Osteoblast (primary cell): ENCODE measurements around the gene SYCE1L. TPM values are rescaled to one million over a fixed set of nuclear protein-coding genes. Genes with fewer than 3 reads are reported as not detected.
"Not testable (repeated sequence)": the region's sequence is repeated elsewhere in the genome, so short reads cannot be mapped to it uniquely, and the experiment has no call there.

Experiments used
- DNase-seq: peaks from one replicate; pipeline ENCODE4 v3.0.0; 2011; ENCODE audit warnings: low spot score, mixed read lengths; ENCODE audit not compliant: insufficient read length; ENCODE audit errors: missing footprints
- H2AFZ ChIP-seq: 2 replicates; pipeline ENCODE4 v1.6.0; 2011; ENCODE audit warnings: mild to moderate bottlenecking, low read length
- H3K27ac ChIP-seq: 2 replicates; pipeline ENCODE4 v1.5.1; 2011; ENCODE audit warnings: mild to moderate bottlenecking, low read depth, low read length, moderate library complexity
- H3K27me3 ChIP-seq: 2 replicates; pipeline ENCODE4 v1.6.0; 2012; ENCODE audit warnings: mild to moderate bottlenecking, control low read depth, inconsistent platforms, low read length, moderate library complexity; ENCODE audit not compliant: insufficient read depth
- H3K36me3 ChIP-seq: 2 replicates; pipeline ENCODE4 v1.5.1; 2011; ENCODE audit warnings: mild to moderate bottlenecking, low read length, control low read depth, moderate library complexity; ENCODE audit not compliant: insufficient read depth
- H3K4me1 ChIP-seq: 2 replicates; pipeline ENCODE4 v1.5.1; 2011; ENCODE audit warnings: mild to moderate bottlenecking, low read length, control low read depth, moderate library complexity; ENCODE audit not compliant: insufficient read depth
- H3K4me2 ChIP-seq: 2 replicates; pipeline ENCODE4 v1.6.0; 2011; ENCODE audit warnings: mild to moderate bottlenecking, low read length; ENCODE audit not compliant: insufficient read depth
- H3K4me3 ChIP-seq: fragments of 200-600 bp; sonication (generic); 3 replicates; pipeline ENCODE4 v1.5.1; 2012; ENCODE audit warnings: mild to moderate bottlenecking, low read length, inconsistent platforms; ENCODE audit not compliant: insufficient read depth
- H3K79me2 ChIP-seq: 2 replicates; pipeline ENCODE4 v1.6.0; 2012; ENCODE audit warnings: mild to moderate bottlenecking, low read length, control low read depth, inconsistent platforms; ENCODE audit not compliant: insufficient read depth
- H3K9me3 ChIP-seq: 2 replicates; pipeline ENCODE4 v1.5.1; 2011; ENCODE audit warnings: low read depth, low read length, control low read depth
- H4K20me1 ChIP-seq: 2 replicates; pipeline ENCODE4 v1.6.0; 2012; ENCODE audit warnings: mild to moderate bottlenecking, low read length, control low read depth; ENCODE audit not compliant: insufficient read depth
- total RNA-seq: library from RNA; depleted of rRNA; stranded (reverse); fragments of >200 nt; gene quantifications from 2 replicates; pipeline ENCODE4 v1.2.3, GENCODE V29; 2012
- TF ChIP-seq, protein P1 (sequence below): IDR thresholded peaks from 2 replicates; pipeline ENCODE4 v1.5.1; 2011; ENCODE audit warnings: mild to moderate bottlenecking, low read depth, low read length, moderate library complexity; ENCODE audit errors: extremely low read depth

The SYCE1L gene
- total RNA-seq, 1 donor = not detected

DNA sequence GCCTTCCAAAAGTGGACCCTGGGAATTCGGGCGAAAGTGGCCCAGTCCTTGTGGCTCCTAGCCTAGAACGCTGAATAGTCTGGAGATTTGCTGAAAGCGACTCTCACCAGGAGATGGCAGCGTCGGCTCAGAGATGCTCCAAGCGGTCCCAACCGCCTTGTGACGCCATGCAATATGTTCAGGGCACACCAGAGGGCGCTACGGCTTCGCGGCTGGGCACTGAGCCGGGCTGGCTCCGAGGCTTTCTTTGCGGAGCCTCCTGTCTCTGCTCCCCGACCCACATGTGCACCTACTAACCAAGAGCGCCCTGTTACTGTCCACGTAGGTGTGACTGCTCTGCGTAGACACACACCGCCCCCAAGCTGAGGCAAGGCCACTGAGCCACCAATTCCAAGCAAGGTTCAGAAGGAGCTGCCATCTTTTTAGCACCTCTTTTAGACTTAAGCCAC, 36.9 kb downstream of the SYCE1L start:
- peak overlapping the region; percentile 80 for H2AFZ ChIP-seq
- peak overlapping the region; percentile 56 for H3K4me3 ChIP-seq
- TF ChIP-seq, protein P1, sequence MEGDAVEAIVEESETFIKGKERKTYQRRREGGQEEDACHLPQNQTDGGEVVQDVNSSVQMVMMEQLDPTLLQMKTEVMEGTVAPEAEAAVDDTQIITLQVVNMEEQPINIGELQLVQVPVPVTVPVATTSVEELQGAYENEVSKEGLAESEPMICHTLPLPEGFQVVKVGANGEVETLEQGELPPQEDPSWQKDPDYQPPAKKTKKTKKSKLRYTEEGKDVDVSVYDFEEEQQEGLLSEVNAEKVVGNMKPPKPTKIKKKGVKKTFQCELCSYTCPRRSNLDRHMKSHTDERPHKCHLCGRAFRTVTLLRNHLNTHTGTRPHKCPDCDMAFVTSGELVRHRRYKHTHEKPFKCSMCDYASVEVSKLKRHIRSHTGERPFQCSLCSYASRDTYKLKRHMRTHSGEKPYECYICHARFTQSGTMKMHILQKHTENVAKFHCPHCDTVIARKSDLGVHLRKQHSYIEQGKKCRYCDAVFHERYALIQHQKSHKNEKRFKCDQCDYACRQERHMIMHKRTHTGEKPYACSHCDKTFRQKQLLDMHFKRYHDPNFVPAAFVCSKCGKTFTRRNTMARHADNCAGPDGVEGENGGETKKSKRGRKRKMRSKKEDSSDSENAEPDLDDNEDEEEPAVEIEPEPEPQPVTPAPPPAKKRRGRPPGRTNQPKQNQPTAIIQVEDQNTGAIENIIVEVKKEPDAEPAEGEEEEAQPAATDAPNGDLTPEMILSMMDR = peak; percentile 100
- H4K20me1 ChIP-seq = no peaks in the 10 kb centered on the region
- H3K27me3 ChIP-seq = no peaks in the 10 kb centered on the region
- H3K4me1 ChIP-seq = no peaks in the 10 kb centered on the region
- H3K27ac ChIP-seq = no peak overlapping the region
- H3K79me2 ChIP-seq = no peaks in the 10 kb centered on the region
- peak; percentile 89 for DNase-seq
- no peaks in the 10 kb centered on the region for H3K36me3 ChIP-seq
- H3K4me2 ChIP-seq = peak overlapping the region; percentile 78
- no peaks in the 10 kb centered on the region for H3K9me3 ChIP-seq

DNA sequence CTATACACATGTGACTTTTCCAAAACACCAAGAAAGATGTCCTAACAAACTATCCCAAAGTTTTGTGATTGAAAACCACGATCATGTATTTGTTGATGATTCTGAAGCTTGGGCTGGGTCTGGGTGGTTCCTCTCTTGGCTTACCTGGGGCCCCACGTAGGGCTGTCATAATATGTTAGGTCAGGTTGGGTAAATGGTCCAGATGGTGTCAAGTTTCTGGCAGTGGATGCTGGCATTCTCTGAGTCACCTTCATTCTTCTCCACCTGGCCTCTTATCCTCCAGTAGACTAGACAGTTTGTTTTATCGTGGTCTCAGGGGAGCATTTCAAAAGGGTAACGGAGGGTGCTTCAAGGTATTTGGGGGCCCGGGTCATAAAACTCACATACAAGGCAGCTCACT, 39.4 kb downstream of the SYCE1L start:
- Histone ChIP-seq H4K20me1 (no peaks in the 10 kb centered on the region), H2AFZ (no peak overlapping the region), H3K4me3 (no peak overlapping the region), H3K4me1 (no peaks in the 10 kb centered on the region), H3K36me3 (no peaks in the 10 kb centered on the region), H3K79me2 (no peaks in the 10 kb centered on the region), H3K27ac (no peak overlapping the region), H3K27me3 (no peaks in the 10 kb centered on the region), H3K4me2 (no peak overlapping the region), H3K9me3 (no peaks in the 10 kb centered on the region)
- DNase-seq = no peak
- TF ChIP-seq, protein P1 = no peak

DNA sequence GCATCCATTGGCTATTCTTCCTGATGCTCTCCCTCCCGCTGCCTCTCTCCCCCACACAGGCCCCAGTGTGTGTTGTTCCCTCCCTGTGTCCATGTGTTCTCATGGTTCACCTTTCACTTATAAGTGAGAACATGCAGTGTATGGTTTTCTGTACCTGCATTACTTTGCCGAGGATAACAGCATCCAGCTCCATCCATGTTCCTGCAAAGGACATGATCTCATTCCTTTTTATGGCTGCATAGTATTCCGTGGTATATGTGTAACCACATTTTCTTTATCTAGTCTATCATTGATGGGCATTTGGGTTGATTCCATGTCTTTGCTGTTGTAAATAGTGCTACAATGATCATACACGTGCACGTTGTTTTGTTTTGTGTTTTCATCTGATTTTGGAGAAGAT, 43.3 kb downstream of the SYCE1L start:
- DNase-seq, H3K27me3 ChIP-seq, H3K36me3 ChIP-seq, H4K20me1 ChIP-seq, H3K27ac ChIP-seq, H3K4me3 ChIP-seq, H3K9me3 ChIP-seq, H3K4me1 ChIP-seq, H2AFZ ChIP-seq, H3K79me2 ChIP-seq, H3K4me2 ChIP-seq: not testable (repeated sequence)

DNA sequence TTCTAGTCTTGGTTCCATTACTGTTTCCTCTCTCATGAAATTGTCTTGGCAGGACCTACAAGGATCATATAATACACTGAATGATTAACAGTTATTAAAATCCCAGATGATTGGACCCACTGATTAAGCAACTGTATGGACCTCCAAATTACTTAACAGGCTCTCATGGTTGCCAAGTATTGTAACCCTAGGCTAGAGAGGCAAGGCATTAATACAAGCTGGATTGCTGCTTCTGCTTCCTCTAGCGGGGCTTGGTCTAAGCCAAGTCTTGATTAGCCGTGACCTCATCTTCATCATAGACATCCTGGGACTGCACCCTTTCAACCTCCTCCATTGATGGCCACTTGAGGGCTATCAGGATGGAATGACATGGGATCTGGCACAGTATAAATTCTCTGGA, 46.9 kb downstream of the SYCE1L start:
- TF ChIP-seq, protein P1 = no peak
- no peaks in the 10 kb centered on the region for H4K20me1 ChIP-seq
- DNase-seq = no peak
- no peaks in the 10 kb centered on the region for H3K9me3 ChIP-seq
- H3K79me2 ChIP-seq = no peaks in the 10 kb centered on the region
- H3K4me3 ChIP-seq = no peak overlapping the region
- H3K27ac ChIP-seq = no peak overlapping the region
- H3K27me3 ChIP-seq = no peaks in the 10 kb centered on the region
- H2AFZ ChIP-seq = no peak overlapping the region
- no peak overlapping the region for H3K4me2 ChIP-seq
- no peaks in the 10 kb centered on the region for H3K36me3 ChIP-seq
- H3K4me1 ChIP-seq = peaks cover 7% of the 10 kb centered on the region
